Glomerular endothelial cell (primary cell): ENCODE results near the gene TGFBI. TPM values are rescaled to one million over a fixed set of nuclear protein-coding genes. Genes with fewer than 3 reads are reported as not detected.

ENCODE experiments used
- DNase-seq: peaks from one replicate; pipeline ENCODE4 v3.0.0-alpha.2; 2011; ENCODE audit warnings: low read depth, low spot score; ENCODE audit errors: extremely low read depth
- total RNA-seq: library from RNA; depleted of rRNA; stranded (reverse); fragments of >200 nt; gene quantifications from 2 replicates; pipeline ENCODE4 v1.2.3, GENCODE V29; 2015

TGFBI gene
- 110 and 125 TPM in 2 replicates for total RNA-seq

GRCh38 chr5:136028782-136029742 lies at the start of gene TGFBI:
TSS of gene TGFBI (plus strand) at chr5:136028988. CDS start at chr5:136029056, 68 bp downstream.
- DNase-seq: no peak

GRCh38 chr5:135978993-135979392 lies 49.8 kb upstream of the TGFBI start:
- DNase-seq: no peak

GRCh38 chr5:135979510-135979909 lies 49.3 kb upstream of the TGFBI start:
- DNase-seq: no peak

GRCh38 chr5:135980620-135981019 lies 48.2 kb upstream of the TGFBI start:
- DNase-seq: no peak

GRCh38 chr5:135985951-135986350 lies 42.8 kb upstream of the TGFBI start:
- no peak for DNase-seq

GRCh38 chr5:135986401-135986800 lies 42.4 kb upstream of the TGFBI start:
- no peak for DNase-seq

GRCh38 chr5:135986891-135987401 lies 41.8 kb upstream of the TGFBI start:
- DNase-seq: no peak

- DNase-seq: no peak
These were observed 40.2 kb upstream of the TGFBI start for GRCh38 chr5:135988546-135988945.

- no peak for DNase-seq
These were observed 39.1 kb upstream of the TGFBI start for GRCh38 chr5:135989686-135990085.

- no peak for DNase-seq
These were observed 38.1 kb upstream of the TGFBI start for GRCh38 chr5:135990528-135991255.

GRCh38 chr5:135991429-135991828 lies 37.4 kb upstream of the TGFBI start:
- DNase-seq: no peak

- DNase-seq: no peak
These were observed 35.4 kb upstream of the TGFBI start for GRCh38 chr5:135993335-135993879.

GRCh38 chr5:135993880-135994636 lies 34.7 kb upstream of the TGFBI start:
- no peak for DNase-seq

GRCh38 chr5:135995976-135996375 lies 32.8 kb upstream of the TGFBI start:
- no peak for DNase-seq

- DNase-seq: no peak
These were observed 32.2 kb upstream of the TGFBI start for GRCh38 chr5:135996611-135997010.

GRCh38 chr5:135997673-135998335 lies 31.0 kb upstream of the TGFBI start:
- DNase-seq: no peak

GRCh38 chr5:135998889-135999288 lies 29.9 kb upstream of the TGFBI start:
- DNase-seq: no peak

GRCh38 chr5:135999406-136000139 lies 29.2 kb upstream of the TGFBI start:
- DNase-seq: no peak

GRCh38 chr5:136000147-136000546 lies 28.6 kb upstream of the TGFBI start:
- DNase-seq: no peak
